ENCODE results near the gene DLX1.
"Not testable (repeated sequence)": the region's sequence is repeated elsewhere in the genome, so short reads cannot be mapped to it uniquely, and the experiment has no call there.

The DLX1 gene

DNA sequence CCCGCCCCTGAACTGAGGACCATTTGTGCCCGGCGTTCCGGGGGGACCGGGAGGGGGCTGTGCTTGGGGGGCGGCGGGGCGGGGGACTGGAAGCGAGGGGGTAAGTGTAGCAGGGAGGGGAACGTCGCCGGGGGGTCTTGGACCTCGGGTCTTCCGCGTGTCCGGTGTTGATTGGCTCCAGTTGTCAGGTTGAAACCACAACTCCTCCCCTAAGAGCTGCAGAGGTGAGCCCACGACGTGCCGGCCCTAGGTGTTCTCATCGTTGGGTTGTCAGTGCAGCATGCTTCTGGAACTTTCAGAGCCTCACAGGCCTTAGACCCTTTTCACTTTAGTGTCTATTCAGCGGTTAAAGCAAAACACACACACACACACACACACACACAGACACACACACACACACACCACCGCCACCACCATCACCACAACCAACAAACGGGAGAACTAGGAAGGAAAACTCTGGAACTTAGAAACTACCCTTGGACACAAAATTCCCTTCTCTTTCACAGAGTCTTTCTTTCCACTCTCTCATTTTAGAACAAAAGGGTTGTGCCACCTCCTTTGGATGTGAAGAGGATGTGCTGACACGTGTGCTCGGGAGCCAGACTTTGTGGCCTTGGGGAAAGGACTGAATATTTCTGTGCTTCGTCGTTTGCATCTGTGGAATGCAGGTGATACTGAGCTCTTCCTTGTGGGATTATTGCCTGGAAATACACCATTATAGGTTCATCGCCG, 24.1 kb downstream of the DLX1 start:
- no peaks in the 10 kb centered on the region for H3K79me2 ChIP-seq
- H3K4me2 ChIP-seq (ENCODE audit: low read length), result no peak overlapping the region
- H3K36me3 ChIP-seq (ENCODE audit: control insufficient read depth, insufficient read depth, low read length), result no peaks in the 10 kb centered on the region
- no peak overlapping the region for H3K9ac ChIP-seq
- H3K27ac ChIP-seq, result no peak overlapping the region
- no peaks in the 10 kb centered on the region for H3K9me3 ChIP-seq (ENCODE audit: control insufficient read depth, low read length)
- no peak overlapping the region for H2AFZ ChIP-seq
- TF ChIP-seq, protein P1, sequence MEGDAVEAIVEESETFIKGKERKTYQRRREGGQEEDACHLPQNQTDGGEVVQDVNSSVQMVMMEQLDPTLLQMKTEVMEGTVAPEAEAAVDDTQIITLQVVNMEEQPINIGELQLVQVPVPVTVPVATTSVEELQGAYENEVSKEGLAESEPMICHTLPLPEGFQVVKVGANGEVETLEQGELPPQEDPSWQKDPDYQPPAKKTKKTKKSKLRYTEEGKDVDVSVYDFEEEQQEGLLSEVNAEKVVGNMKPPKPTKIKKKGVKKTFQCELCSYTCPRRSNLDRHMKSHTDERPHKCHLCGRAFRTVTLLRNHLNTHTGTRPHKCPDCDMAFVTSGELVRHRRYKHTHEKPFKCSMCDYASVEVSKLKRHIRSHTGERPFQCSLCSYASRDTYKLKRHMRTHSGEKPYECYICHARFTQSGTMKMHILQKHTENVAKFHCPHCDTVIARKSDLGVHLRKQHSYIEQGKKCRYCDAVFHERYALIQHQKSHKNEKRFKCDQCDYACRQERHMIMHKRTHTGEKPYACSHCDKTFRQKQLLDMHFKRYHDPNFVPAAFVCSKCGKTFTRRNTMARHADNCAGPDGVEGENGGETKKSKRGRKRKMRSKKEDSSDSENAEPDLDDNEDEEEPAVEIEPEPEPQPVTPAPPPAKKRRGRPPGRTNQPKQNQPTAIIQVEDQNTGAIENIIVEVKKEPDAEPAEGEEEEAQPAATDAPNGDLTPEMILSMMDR (IDR thresholded peaks at IDR 0.05), result no peak
- no peak overlapping the region for H3K4me3 ChIP-seq (ENCODE audit: low read depth, low read length)
- H3K4me1 ChIP-seq, result no peaks in the 10 kb centered on the region
- H3K27me3 ChIP-seq (ENCODE audit: control insufficient read depth, insufficient read depth, low read length), result peaks cover 11% of the 10 kb centered on the region

DNA sequence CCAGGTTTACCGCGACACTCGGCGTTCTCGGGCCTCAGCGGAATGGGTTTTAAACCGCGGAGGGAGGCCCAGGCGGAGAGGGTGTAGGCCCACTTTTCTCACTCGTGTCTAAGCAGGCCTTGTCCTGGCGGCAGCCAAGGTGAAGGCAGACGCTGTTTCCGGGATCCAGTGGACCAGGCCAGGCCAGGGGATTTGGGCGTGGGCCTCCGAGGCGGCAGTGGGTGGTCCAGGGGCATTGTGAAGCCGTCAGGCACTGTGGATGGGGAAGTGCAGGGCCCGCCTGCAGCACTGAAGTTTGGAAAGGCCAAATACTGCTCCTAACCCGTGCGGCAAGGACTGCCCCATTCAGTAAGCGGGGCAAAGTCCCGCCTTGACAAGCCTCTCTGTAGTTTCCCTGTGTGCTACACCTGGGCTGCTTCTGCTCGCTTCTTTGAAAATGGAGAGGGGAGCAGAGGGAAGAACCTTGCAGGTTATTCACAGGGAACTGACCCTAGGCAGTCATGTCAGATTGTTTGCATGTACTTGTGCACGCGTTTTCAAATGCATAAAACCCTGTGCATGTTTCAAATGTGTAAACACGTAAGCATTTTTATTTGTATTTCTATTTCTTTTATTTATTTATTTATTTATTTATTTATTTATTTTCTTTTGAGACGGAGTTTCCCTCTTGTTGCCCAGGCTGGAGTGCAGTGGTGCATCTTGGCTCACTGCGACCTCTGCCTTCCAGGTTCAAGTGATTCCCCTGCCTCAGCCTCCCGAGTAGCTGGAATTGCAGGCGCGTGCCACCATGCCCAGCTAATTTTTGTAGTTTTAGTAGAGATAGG, 24.9 kb downstream of the DLX1 start:
- H3K36me3 ChIP-seq (ENCODE audit: control insufficient read depth, insufficient read depth, low read length), result no peaks in the 10 kb centered on the region
- peaks cover 11% of the 10 kb centered on the region for H3K27me3 ChIP-seq (ENCODE audit: control insufficient read depth, insufficient read depth, low read length)
- H3K4me3 ChIP-seq (ENCODE audit: low read depth, low read length), result no peak overlapping the region
- no peaks in the 10 kb centered on the region for H3K79me2 ChIP-seq
- H3K27ac ChIP-seq, result no peak overlapping the region
- H3K4me2 ChIP-seq (ENCODE audit: low read length), result no peak overlapping the region
- H3K4me1 ChIP-seq, result no peaks in the 10 kb centered on the region
- TF ChIP-seq, protein P1 (IDR thresholded peaks at IDR 0.05), result no peak
- no peaks in the 10 kb centered on the region for H3K9me3 ChIP-seq (ENCODE audit: control insufficient read depth, low read length)
- no peak overlapping the region for H3K9ac ChIP-seq
- H2AFZ ChIP-seq, result no peak overlapping the region

DNA sequence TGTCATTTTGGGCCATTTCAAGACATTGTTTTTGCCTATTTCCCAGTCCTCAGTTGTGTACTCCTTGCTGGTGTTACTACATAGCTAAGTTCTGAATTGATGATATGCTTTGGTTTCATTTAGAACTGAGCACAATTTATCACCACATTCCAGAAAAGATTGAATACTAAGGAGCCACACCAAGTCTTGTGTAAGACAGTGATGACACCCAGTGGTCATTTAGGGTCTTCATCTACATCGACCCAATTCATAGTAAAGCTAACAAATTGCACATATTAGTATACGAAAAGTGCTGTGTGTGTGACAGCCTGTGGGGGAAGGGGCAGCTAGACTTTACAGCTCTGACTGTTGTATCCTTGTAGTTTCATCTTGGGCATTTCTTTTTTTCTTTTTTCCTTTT, 28.3 kb downstream of the DLX1 start:
- Histone ChIP-seq H3K4me2 (ENCODE audit: low read length) (no peak overlapping the region), H2AFZ (no peak overlapping the region), H3K27ac (no peak overlapping the region), H3K36me3 (ENCODE audit: control insufficient read depth, insufficient read depth, low read length) (no peaks in the 10 kb centered on the region), H3K9me3 (ENCODE audit: control insufficient read depth, low read length) (no peaks in the 10 kb centered on the region), H3K9ac (no peak overlapping the region), H3K27me3 (ENCODE audit: control insufficient read depth, insufficient read depth, low read length) (no peaks in the 10 kb centered on the region), H3K4me1 (no peaks in the 10 kb centered on the region), H3K4me3 (ENCODE audit: low read depth, low read length) (no peak overlapping the region), H3K79me2 (no peaks in the 10 kb centered on the region)
- TF ChIP-seq, protein P1 (IDR thresholded peaks at IDR 0.05), result peak; percentile 34

DNA sequence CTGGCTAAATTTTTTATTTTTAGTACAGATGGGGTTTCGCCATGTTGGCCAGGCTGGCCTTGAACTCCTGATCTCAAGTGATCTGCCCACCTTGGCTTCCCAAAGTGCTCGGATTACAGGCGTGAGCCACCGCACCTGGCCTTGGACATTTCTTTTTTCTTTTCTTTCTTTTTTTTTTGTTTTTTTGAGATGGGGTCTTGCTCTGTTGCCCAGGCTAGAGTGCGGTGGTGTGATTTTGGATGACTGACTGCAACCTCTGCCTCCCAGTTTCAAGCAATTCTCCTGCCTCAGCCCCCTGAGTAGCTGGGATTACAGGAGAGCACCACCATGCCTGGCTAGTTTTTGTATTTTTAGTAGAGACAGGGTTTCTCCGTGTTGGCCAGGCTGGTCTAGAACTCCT, 28.9 kb downstream of the DLX1 start:
- H3K4me2 ChIP-seq (ENCODE audit: low read length); H2AFZ ChIP-seq; H3K9me3 ChIP-seq (ENCODE audit: control insufficient read depth, low read length); H3K79me2 ChIP-seq; H3K4me3 ChIP-seq (ENCODE audit: low read depth, low read length); H3K27ac ChIP-seq; H3K4me1 ChIP-seq; H3K27me3 ChIP-seq (ENCODE audit: control insufficient read depth, insufficient read depth, low read length); H3K36me3 ChIP-seq (ENCODE audit: control insufficient read depth, insufficient read depth, low read length); H3K9ac ChIP-seq: not testable (repeated sequence)

DNA sequence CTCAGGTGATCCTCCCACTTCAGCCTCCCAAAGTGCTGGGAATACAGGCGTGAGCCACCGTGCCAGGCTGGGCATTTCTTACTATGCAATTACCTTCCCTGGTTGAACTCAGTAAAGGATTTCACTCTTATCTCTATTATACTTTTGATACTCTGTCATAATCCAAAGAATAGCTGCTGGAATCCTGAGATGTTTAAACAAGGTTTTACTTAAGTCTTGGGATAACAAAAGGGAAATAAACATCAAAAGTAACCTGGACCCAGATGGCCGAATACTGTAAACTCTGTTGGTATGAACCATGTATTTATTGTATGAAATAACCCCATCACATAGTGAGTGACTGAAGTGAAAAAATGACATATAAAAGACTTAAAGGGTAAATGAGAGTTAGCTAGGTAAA, 29.3 kb downstream of the DLX1 start:
- H3K9me3 ChIP-seq (ENCODE audit: control insufficient read depth, low read length), result no peaks in the 10 kb centered on the region

More for the DNA sequence above, 29.3 kb downstream of the DLX1 start:
- TF ChIP-seq, protein P1 (IDR thresholded peaks at IDR 0.05), result no peak
- no peak overlapping the region for H3K4me3 ChIP-seq (ENCODE audit: low read depth, low read length)
- H3K9ac ChIP-seq, result no peak overlapping the region
- no peaks in the 10 kb centered on the region for H3K27me3 ChIP-seq (ENCODE audit: control insufficient read depth, insufficient read depth, low read length)
- no peak overlapping the region for H3K4me2 ChIP-seq (ENCODE audit: low read length)
- no peaks in the 10 kb centered on the region for H3K4me1 ChIP-seq
- no peak overlapping the region for H3K27ac ChIP-seq
- H2AFZ ChIP-seq, result no peak overlapping the region
- H3K36me3 ChIP-seq (ENCODE audit: control insufficient read depth, insufficient read depth, low read length), result no peaks in the 10 kb centered on the region
- no peaks in the 10 kb centered on the region for H3K79me2 ChIP-seq
